Heart left ventricle (tissue), 16 donors: ENCODE results near the gene RUNX1. TPM values are rescaled to one million over a fixed set of nuclear protein-coding genes. Genes with fewer than 3 reads are reported as not detected.

ENCODE experiments used
- ATAC-seq, 4 donors: fragments of 200-7000 bp; cut with Tn5 transposase; one replicate each; pipeline ENCODE4 v1.9.1; 2020 to 2022; ENCODE audit warnings: moderate library complexity in 4 of 4, mild to moderate bottlenecking in 3 of 4, moderate number of reproducible peaks in 1 of 4
- DNase-seq, 5 donors: peaks; one replicate each; pipeline ENCODE4 v3.0.0-alpha.2; 2020
- H3K27ac ChIP-seq, 12 donors: fragments of 200-600 bp; sonication (generic) in 4 of 12; one replicate each; pipeline versions ENCODE4 v1.5.0 to v1.8.0; 2016 to 2022; ENCODE audit warnings: mild to moderate bottlenecking in 2 of 12
- H3K27me3 ChIP-seq, 9 donors: fragments of 200-600 bp; sonication (generic) in 2 of 9; one replicate each; pipeline versions ENCODE4 v1.5.1 to v1.8.0; 2016 to 2022; ENCODE audit warnings: mild to moderate bottlenecking in 3 of 9
- H3K36me3 ChIP-seq, 9 donors: fragments of 200-600 bp; sonication (generic) in 2 of 9; one replicate each; pipeline versions ENCODE4 v1.5.0 to v1.8.0; 2018 to 2022; ENCODE audit warnings: mild to moderate bottlenecking in 2 of 9
- H3K4me1 ChIP-seq, 12 donors: fragments of 200-600 bp; sonication (generic) in 4 of 12; one replicate each; pipeline versions ENCODE4 v1.5.0 to v1.8.0; 2016 to 2022; ENCODE audit warnings: mild to moderate bottlenecking in 3 of 12
- H3K4me3 ChIP-seq, 12 donors: fragments of 200-600 bp; sonication (generic) in 4 of 12; one replicate each; pipeline versions ENCODE4 v1.5.0 to v1.8.0; 2017 to 2022; ENCODE audit warnings: mild to moderate bottlenecking in 9 of 12, moderate library complexity in 4 of 12
- H3K9me3 ChIP-seq, 12 donors: fragments of 200-600 bp; sonication (generic) in 4 of 12; one replicate each; pipeline versions ENCODE4 v1.5.0 to v1.8.0; 2016 to 2022; ENCODE audit warnings: mild to moderate bottlenecking in 1 of 12
- CTCF ChIP-seq, 12 donors: fragments of 200-600 bp; sonication (generic) in 4 of 12; IDR thresholded peaks; one replicate each; pipeline versions ENCODE4 v1.5.0 to v1.8.0; 2018 to 2022; ENCODE audit warnings: antibody characterized with exemption in 12 of 12, mild to moderate bottlenecking in 5 of 12
- POLR2A ChIP-seq, 2 donors: fragments of 450-650 bp; IDR thresholded peaks; one replicate each; pipeline ENCODE4 v1.6.1; 2017; ENCODE audit warnings: antibody characterized with exemption in 2 of 2, mild to moderate bottlenecking in 2 of 2, moderate library complexity in 2 of 2
- WGBS, 4 donors: extraction: QIAGEN DNeasy Blood & Tissue Kit in 2 of 4; methylation state at CpG; one replicate each; pipeline versions ENCODE4 v1.1.5 to v1.1.7; 2013 to 2018; 5-methylcytosine and 5-hydroxymethylcytosine counted together
- intact Hi-C, 10 donors: fragments of 100-400 bp; cut with DNase I; formaldehyde crosslinking; loops; one replicate each; pipeline versions ENCODE4 v1.11.1 to v1.14.2; 2022
- polyA plus RNA-seq, 2 donors: library from polyadenylated mRNA; stranded (reverse); fragments of 200-250 nt; gene quantifications; one replicate each; pipeline ENCODE4 v1.2.3, GENCODE V29; 2013
- total RNA-seq, 9 donors: library from RNA; depleted of rRNA in 2 of 9; stranded (reverse); fragments of >200 nt in 2 of 9; fragmentation: NEBNext Ultra II Directional in 3 of 9; extraction: Animal tissue kit (Norgen Biotek cat#: 25700) in 3 of 9; gene quantifications; one replicate each; pipeline versions ENCODE4 v1.1.0 to v1.2.4, GENCODE V29; 2016 to 2023
- donor health status: ischemic (EF 13 %, LVEDD 7.1; RV severe dilation, severe dysfunction).
- donor health status: healthy with polysubstance abuse.
- donor health status: DM: no; HTN: yes; CAD: no.
- donor health status: DM: no; HTN: no; CAD: no.
- donor health status: ischemic (EF 25% LVEDD 6.9; RV normal size, moderate dysfunction).
- donor health status: ischemic (EF 25% LVEDD 5.7; RV mildly dilated, moderate dysfunction).
- donor health status: healthy.
- donor health status: DM: yes; HTN: yes; CAD: no.
- donor health status: ischemic (EF 35%, LVEDD 5.7; RV mildly dilated, moderate dysfunction).
- donor health status: nonischemic (EF 11% LVEDD 7.7; RV severe dilation, severe dysfunction).
- donor health status: DM: yes; HTN: yes; CAD: no.
- donor health status: PGD.
- donor health status: ischemic (EF 29% LVEDD 5.4; RV normal size, mild dysfunction).
- donor health status: nonischemic (EF 23%, LVEDD 6.1; RV moderate dilation, normal function).

RUNX1 gene
- total and polyA plus RNA-seq, 11 donors: 0.61 to 54.5 (median 4.1) TPM

DNA sequence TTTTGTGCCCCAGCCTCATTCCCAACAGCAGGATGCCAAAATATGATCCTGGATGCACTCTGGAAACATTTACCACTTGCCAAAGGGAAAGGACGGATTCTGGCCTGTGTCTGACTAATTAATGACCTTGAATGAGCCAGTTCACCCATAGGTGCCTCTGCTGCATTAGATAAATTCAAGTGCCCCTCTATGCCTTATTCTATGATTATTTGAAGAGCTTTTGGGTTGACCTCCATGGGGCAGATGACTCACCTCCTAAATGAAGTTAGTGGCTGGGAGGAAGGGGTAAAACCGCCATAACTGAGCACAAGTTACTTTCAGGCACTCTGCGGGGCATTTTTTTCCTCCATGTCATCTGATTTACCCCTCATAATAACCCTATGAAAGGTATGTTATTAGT lies 282.2 kb downstream of the RUNX1 start:
- H3K27me3 ChIP-seq: no peaks in the 10 kb centered on the region
- TF ChIP-seq CTCF (IDR thresholded peaks at IDR 0.05) (no peak), POLR2A (IDR thresholded peaks at IDR 0.05) (no peak)
- intact Hi-C loops: no loop called here
- H3K4me3 ChIP-seq: no peak overlapping the region
- H3K27ac ChIP-seq: no peak overlapping the region
- H3K9me3 ChIP-seq: peaks cover 0 to 11% (median 0%) of the 10 kb centered on the region in 12 donors
- 70 to 78% (median 74%) methylated on average over 3 of the region's 3 CpGs for WGBS, 4 donors
- ATAC-seq (no peak), DNase-seq (no peak)
- H3K36me3 ChIP-seq: no peaks in the 10 kb centered on the region
- H3K4me1 ChIP-seq: no peaks in the 10 kb centered on the region

GRCh38 chr21:34765619-34766018 lies 283.5 kb downstream of the RUNX1 start:
- no peak for ATAC-seq
- no peak for DNase-seq
- H3K36me3 ChIP-seq: no peaks in the 10 kb centered on the region
- peaks cover 0 to 11% (median 0%) of the 10 kb centered on the region in 12 donors for H3K9me3 ChIP-seq
- no peak overlapping the region for H3K4me3 ChIP-seq
- intact Hi-C loops: no loop called here
- H3K27me3 ChIP-seq: no peaks in the 10 kb centered on the region
- WGBS, 4 donors: 88 to 91% (median 89%) methylated on average over 4 of the region's 4 CpGs
- TF ChIP-seq POLR2A (IDR thresholded peaks at IDR 0.05): no peak
- TF ChIP-seq CTCF (IDR thresholded peaks at IDR 0.05): no peak
- H3K4me1 ChIP-seq: no peaks in the 10 kb centered on the region
- H3K27ac ChIP-seq: no peak overlapping the region

GRCh38 chr21:34764715-34765284 lies 284.3 kb downstream of the RUNX1 start:
- 85 to 89% (median 87%) methylated on average over 3 of the region's 3 CpGs for WGBS, 4 donors
- intact Hi-C loops: no loop called here
- no peaks in the 10 kb centered on the region for H3K4me1 ChIP-seq
- H3K27me3 ChIP-seq: no peaks in the 10 kb centered on the region
- H3K27ac ChIP-seq: no peak overlapping the region
- H3K4me3 ChIP-seq: no peak overlapping the region
- no peak for ATAC-seq
- TF ChIP-seq CTCF (IDR thresholded peaks at IDR 0.05) (no peak), POLR2A (IDR thresholded peaks at IDR 0.05) (no peak)
- peaks cover 0 to 11% (median 0%) of the 10 kb centered on the region in 12 donors for H3K9me3 ChIP-seq
- H3K36me3 ChIP-seq: no peaks in the 10 kb centered on the region
- DNase-seq: no peak

- Histone ChIP-seq H3K27ac (no peak overlapping the region), H3K4me3 (no peak overlapping the region), H3K4me1 (no peaks in the 10 kb centered on the region), H3K9me3 (peaks cover 0 to 11% (median 0%) of the 10 kb centered on the region in 12 donors), H3K27me3 (no peaks in the 10 kb centered on the region), H3K36me3 (no peaks in the 10 kb centered on the region)
- TF ChIP-seq CTCF (IDR thresholded peaks at IDR 0.05) (no peak), POLR2A (IDR thresholded peaks at IDR 0.05) (no peak)
- no peak for DNase-seq
- no peak for ATAC-seq
- WGBS, 4 donors: 97 to 100% (median 98%) methylated on average over 1 of the region's 1 CpG
- intact Hi-C loops: no loop called here
Measured at GRCh38 chr21:34762786-34763185, 286.3 kb downstream of the RUNX1 start.
